GM21737 (cell line): ENCODE data around the gene CTXND2.
"Not testable (repeated sequence)": the region's sequence is repeated elsewhere in the genome, so short reads cannot be mapped to it uniquely, and the experiment has no call there.

Experiments
- ATAC-seq: cut with Tn5 transposase; IDR thresholded peaks from one replicate; pipeline ENCODE4 v1.9.1; 2021; ENCODE audit warnings: mild to moderate bottlenecking, moderate library complexity; ENCODE audit not compliant: unreplicated experiment

The CTXND2 gene

DNA sequence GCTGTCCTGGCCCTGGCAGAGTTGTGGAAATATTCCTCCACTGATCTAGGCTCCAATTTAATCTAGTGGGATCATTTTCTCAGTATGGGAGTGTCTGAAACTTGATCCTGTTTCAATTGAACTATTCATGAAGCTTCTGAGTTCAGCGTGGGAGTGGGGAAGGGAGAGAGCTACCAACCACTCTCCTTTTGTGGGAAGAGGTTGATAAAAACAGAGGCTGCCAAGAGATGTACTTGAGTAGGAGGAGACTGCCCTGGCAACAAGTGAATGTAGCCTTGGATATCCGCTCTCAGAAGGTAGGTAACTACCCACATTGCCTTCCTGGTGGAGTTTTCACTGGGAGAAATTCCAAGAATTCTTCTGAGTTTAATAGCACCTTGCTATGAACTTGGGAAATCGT is at the start of gene CTXND2:
Gene CTXND2 (plus strand): TSS at position 119 of the 400 bp plus-strand sequence. CDS start 25,179 bp downstream, outside the sequence.
- no peak for ATAC-seq

DNA sequence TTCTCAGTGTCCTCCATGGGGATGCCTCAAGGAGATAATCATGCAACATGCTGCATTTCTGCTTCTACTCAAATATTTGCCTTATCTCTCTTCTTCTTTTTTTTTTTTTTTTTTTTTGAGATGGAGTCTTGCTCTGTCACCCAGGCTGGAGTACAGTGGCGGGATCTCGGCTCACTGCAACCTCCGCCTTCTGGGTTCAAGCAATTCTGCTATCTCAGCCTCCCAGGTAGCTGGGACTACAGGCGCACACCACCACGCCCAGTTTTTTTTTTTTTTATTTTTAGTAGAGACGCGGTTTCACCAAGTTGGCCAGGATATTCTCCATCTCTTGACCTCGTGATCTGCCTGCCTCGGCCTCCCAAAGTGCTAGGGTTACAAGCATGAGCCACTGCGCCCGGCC is 46.1 kb upstream of the CTXND2 start:
- ATAC-seq, result not testable (repeated sequence)

DNA sequence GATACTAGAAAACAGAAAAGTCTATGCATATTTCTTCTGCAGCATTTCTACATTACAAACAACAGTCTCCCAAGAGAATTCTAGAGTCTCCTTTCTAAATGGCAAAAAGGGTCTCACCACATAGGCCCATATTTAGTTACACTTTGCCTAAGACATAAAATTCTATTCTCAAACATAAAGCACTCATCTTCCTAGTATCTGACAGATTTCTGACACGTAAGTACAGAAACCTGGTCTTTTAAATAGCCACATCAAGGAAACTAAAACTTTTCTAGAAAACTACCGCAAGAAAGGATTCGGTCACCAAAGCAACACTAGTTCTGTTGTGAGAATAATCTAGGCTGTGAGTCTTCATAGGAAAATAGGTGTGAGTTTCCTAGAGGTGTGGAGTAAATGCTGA is 45.3 kb upstream of the CTXND2 start:
- ATAC-seq, result no peak

DNA sequence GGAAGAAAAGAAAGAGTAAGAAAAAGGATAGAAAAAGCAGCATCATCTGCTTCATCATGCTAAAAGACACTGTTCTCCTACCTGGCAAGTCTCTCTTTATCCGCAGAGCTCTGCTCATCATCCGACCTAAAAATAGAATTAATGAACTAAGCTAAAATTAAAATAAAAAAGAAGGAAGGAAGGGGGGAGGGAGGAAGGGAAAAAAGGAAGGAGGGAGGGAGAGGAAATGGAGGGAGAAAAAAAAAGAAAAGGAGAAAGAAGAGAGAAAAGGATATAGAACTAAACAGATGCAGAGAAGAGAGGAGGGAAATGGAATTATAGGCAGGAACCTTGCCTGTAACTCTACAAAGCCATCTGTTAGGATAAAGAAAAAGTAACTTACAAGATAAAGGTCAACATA is 44.6 kb upstream of the CTXND2 start:
- no peak for ATAC-seq

DNA sequence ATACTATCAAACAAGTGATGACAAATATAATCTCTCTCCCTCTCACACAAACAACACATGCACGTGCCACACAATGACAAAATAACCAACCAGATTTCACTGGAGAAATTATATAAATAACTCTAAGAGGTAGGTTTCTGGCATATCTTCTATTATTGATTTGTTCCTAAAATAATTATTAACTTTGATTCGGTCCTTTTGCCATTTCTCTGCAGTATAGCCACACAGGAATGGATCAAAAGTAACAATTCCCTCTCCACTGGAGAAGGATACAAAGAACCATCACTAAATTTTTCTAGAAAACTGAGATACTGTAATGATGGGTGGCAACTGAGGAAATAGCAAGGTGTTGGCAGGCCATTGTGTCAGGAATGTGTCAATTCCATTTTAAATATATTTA is 44.0 kb upstream of the CTXND2 start:
- no peak for ATAC-seq

DNA sequence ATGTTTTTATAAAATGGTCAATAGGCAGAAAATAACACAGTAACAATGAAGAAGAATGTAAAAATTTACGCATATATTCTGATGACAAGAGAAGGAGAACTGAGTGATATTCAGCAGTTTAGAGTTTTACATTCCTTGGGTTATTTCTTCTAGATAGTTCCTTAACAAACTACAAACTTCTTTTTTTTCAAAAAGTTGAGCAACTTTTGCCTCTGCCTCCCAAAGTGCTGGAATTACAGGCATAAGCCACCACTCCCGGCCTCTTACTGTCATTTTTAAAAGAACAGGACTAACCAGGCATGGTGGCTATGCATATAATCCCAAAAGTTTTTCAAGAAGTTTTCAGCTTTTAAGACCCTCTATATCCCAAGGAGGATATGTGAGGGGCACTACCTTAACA is 43.5 kb upstream of the CTXND2 start:
- no peak for ATAC-seq

DNA sequence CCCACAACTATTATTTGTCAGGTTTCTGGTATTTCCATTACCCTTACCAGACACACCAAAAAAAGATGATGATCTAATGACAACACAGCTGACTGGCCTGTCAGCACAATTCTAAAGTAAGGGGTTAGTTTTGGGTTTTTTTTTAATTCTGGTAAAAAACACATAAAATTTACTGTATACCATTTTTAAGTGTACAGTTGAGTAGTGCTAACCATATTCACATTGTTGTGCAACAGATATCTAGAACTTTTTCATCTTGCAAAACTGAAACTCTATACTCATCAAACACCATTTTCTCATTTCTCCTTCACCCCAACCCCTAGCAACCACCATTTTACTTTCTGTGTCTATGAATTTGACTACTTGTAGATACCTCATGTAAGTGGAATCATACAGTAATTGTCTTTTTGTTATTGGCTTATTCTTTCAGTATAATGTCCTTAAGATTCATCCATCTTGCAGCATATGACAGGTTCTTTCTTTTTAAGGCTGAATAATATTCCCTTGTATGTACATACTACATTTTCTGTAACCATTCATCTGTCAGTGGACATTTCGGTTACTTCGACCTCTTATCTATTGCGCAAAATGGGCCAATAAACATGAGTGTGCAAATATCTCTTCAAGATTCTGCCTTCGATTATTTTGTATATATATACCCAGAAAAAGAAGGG is 40.3 kb upstream of the CTXND2 start:
- no peak for ATAC-seq

DNA sequence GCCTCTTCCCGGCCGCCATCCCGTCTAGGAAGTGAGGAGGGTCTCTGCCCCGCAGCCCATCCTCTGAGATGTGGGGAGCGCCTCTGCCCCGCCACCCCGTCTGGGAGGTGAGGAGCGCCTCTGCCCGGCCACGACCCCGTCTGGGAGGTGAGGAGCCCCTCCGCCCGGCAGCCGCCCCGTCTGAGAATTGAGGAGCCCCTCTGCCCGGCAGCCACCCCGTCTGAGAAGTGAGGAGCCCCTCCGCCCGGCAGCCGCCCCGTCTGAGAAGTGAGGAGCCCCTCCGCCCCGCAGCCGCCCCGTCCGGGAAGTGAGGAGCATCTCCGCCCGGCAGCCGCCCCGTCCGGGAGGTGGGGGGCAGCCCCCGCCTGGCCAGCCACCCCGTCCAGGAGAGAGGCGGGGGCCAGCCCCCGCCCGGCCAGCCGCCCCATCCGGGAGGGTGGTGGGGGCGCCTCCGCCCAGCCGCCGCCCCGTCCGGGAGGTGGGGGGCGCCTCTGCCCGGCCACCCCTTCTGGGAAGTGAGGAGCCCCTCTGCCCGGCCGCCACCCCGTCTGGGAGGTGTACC is 36.1 kb upstream of the CTXND2 start:
- not testable (repeated sequence) for ATAC-seq

DNA sequence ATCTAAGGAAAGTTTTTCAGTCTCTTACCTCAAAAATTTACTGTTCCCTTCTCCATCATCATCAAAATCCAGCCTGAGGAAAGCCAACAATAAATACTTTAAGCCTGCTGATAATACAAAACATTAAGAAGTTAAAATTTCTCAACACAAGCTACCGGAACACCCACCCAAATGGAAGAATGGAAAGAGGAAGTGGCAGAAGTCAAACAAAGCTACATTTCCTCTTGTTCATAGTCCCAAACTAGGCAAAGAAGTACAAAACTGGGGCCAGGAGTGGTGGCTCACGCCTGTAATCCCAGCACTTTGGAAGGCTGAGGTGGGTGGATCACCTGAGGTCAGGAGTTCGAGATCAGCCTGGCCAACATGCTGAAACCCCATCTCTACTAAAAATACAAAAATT is 34.2 kb upstream of the CTXND2 start:
- not testable (repeated sequence) for ATAC-seq

DNA sequence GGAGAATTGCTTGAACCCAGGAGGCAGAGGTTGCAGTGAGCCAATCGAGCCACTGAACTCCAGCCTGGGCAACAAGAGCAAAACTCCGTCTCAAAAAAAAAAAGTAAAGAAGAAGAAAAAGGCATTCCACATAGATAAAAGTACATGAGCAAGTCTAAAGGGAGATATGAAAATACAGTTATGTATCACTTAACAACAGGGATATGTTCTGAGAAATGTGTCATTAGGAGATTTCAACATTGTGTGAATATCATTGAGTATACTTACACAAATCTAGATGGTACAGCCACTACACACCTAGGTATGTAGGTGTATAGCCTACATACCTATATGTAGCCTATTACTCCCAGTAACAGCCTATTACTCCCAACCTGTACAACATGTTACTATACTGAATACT is 23.2 kb upstream of the CTXND2 start:
- no peak for ATAC-seq

DNA sequence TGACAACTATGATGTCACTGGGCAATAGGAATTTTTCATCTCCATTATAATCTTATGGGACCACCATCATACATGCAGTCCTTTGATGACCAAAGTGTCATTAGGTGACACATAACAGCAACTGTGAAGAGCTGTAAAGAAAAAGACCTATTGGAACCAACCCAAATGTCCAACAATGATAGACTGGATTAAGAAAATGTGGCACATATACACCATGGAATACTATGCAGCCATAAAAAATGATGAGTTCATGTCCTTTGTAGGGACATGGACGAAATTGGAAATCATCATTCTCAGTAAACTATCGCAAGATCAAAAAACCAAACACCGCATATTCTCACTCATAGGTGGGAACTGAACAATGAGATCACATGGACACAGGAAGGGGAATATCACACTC is 22.7 kb upstream of the CTXND2 start:
- not testable (repeated sequence) for ATAC-seq

DNA sequence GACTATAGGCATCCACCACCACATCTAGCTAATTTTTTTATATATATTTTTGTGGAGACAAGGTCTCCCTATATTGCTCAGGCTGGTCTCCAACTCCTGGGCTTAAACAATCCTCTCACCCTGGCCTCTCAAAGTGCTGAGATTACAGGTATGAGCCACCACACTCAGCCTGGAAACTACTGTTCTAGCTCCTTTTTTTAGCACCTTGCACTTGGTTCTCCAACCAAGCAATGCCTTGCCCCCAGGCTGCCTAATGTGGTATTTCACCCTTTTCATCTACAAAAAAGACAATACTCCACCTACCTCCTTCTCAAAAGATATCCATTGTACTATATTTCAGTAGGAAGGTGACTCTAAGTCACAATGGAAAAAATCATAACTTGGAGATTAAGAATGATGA is 17.3 kb upstream of the CTXND2 start:
- no peak for ATAC-seq

DNA sequence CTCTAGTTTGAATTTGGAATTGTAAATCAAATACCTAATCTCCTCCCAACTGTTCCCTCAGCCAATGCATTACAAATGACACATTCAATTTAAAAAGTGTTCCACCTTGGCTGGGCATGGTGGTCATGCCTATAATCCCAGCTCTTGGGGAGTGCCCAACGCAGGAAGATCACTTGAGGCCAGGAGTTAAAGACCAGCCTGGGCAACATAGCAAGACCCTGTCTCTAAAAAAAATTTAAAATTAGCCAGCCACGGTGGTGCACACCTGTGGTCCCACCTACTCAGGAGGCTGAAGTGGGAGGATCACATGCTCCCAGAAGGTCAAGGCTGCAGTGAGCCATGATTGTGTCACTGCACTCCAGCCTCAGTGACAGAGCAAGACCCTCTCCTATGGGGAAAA is 14.4 kb upstream of the CTXND2 start:
- no peak for ATAC-seq

DNA sequence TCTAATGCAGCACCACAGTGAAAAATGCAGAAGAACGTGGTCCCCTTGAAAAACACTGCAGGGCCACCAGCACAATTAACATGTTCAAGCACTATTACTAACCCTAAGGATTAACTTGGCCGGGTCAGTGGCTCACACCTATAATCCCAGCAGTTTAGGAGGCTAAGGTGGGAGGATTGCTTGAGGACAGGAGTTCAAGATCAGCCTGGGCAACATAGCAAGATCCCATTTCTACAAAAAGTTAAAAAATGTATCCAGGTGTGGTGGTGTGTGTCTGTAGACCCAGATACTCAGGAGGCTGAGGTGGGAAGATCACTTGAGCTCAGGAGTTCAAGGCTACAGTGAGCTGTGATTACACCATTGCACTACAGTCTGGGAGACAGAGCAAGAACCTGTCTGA is 13.4 kb upstream of the CTXND2 start:
- no peak for ATAC-seq

DNA sequence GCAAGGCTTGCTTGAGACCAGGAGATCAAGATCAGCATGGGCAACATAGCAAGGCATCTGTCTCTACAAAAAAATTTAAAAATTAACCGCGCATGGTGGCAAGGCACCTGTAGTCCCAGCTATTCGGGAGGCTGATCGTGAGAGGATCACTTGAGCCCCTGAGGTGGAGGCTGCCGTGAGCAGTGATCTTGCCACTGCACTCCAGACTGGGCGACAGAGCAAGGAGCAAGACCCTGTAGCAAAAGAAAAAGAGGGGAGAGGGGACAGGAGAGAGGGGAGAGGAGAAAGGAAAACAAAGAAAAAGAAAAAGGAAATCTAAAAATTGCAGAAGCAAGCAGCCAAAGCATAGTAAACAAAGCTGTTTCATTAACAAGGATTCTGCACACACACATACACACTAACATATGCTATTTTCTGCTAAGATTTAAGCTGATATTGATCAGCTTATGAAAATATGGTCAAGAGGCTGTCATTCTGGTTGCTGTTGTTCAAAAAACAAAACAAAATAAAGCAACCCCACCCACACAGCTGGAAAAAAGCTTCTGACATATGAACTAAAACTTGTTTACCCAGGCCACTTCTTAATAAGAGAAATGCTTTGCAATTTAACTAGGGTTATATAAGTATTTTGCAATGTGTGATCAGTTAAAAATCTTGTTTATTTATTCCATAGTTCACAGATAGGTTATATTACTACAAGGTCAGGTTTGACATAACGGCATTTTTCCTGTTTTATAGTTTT is 12.3 kb upstream of the CTXND2 start:
- no peak for ATAC-seq

DNA sequence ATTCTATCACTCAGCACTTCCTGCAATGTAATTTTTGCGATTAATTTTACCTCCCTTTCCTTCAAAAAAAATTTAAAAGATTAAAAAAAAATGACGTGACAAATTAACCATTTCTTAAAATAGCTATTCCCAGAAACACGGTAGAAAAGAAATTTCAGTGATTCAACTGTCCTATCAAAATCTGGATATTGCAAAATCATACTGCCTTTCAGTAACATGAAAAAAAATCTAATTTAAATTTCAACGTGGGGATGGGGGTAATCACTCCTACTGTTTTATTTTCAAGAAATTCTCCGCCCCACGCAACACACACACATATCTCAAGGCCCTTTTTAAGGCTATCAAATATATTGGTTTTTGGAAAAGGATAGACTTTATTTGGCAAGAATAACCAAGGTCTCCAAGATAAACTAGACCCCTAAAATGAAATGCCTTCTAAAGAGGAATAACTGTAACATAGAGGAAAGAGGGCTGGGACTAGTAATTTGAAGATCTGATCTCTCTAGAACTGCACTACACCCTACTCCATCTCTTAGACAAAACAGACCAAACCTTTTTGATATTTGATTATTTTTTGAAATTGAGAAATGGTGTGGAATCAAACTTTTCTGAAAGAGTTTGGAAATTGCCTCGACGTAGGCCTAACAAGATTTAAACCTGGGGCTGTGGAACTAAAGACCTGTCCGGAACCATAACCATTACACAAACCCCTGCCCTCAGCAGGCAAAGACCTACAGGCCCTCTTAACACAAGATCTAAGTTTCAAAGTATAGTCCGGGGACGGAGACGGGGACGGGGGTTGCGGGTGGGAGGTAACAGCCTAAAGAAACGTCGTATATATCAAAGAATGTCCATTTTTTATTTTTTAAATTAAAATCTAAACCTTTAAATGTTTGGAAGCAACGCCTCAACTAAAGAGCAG is 11.5 kb upstream of the CTXND2 start:
- ATAC-seq, result no peak

DNA sequence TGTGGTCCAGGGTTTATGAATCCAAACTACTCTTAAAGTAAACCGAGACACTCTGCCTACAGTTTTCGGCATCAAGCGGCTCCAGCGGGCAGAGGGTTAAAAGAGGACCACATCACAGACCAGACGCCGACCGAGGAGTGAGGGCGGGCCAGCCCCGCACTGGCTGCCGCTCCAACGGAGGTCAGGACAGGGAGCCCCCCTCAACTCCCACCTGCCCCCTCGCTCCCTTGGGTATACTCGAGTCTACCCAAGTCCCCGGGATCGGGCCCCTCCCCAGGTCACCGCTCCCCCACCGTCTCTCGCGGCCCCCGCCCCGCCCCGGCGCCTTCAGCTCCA is 10.8 kb upstream of the CTXND2 start:
- no peak for ATAC-seq

DNA sequence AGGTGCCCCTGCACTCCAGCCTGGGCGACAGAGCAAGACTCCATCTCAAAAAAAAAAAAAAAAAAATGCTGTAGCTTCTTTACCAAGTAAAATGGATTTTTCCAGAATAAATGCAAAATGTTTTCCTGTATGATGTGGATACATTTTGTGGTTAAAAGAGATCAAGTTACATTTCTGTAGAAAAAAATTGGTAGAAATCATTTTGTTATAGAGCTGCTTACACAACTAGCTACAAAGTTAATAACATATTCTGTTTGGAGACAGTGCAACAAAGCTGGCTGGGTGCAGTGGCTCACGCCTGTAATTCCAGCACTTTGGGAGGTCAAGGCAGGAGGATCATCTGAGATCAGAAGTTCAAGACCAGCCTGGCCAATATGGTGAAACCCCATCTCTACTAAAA is 8.0 kb upstream of the CTXND2 start:
- ATAC-seq, result not testable (repeated sequence)

DNA sequence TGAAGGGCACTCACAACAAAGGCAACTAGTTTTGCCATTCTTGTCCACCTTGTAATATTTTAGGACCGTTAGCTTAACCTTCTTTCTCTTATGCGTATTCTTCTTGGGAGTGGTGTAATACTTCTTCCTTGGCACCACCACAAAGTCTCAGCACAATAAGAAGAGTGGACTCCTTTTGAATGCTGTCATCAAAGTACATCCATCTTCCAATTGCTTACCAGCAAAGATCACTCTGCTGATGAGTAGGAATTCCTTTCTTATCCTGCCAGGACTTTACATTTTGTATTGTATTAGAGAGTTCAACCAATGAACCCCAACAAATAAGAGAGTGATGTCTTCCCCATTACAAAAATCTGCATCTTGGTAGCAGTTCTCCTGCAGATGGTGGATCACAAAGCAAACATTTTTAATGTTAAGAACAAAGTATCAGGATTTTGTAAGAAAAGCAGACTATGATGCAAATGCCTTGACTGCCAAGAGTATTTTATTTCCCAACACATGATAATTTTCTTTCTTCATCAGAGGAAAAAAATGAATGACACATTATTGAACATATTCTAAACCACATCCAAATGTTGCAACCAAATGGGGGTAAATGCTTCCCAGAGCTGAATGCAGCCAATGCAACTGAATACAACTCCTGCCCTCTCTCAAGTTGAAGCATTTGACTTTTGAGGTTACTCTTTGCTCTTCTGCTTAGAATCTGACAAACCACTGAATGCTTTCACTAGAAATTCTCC is 5.4 kb upstream of the CTXND2 start:
- ATAC-seq, result no peak

DNA sequence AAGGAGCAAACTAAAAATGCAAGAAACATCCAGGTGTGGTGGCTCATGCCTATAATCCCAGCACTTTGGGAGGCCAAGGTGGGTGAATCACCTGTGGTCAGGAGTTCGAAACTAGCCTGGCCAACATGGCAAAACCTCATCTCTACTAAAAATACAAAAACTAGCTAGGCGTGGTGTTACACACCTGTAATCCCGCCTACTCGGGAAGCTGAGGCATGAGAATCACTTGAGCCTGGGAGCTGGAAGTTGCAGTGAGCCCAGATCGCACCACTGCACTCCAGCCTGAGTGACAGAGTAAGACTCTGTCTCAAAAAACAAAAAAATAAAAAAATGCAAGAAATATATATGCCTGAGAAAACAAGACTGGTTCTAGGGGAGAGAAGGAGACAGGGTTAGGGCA is 3.8 kb upstream of the CTXND2 start:
- ATAC-seq, result not testable (repeated sequence)

DNA sequence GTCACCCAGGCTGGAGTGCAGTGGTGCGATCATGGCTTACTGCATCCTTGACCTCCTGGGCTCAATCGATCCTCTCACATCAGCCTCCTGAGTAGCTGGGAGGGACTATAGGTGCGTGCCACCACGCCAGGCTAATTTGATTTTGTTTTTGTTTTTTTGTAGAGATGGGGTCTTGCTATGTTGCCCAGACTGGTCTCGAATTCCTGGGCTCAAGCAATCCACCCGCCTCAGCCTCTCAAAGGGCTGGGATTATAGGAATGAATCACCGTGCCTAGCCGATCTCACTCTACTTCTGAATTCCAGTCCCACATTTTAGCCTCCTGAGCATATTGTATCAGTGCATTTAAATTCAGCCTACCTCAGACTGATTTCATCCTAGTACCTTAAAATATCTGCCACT is 1.8 kb downstream of the CTXND2 start:
- ATAC-seq, result no peak
